ENCODE data around the gene FAM200A.

Gene FAM200A

DNA sequence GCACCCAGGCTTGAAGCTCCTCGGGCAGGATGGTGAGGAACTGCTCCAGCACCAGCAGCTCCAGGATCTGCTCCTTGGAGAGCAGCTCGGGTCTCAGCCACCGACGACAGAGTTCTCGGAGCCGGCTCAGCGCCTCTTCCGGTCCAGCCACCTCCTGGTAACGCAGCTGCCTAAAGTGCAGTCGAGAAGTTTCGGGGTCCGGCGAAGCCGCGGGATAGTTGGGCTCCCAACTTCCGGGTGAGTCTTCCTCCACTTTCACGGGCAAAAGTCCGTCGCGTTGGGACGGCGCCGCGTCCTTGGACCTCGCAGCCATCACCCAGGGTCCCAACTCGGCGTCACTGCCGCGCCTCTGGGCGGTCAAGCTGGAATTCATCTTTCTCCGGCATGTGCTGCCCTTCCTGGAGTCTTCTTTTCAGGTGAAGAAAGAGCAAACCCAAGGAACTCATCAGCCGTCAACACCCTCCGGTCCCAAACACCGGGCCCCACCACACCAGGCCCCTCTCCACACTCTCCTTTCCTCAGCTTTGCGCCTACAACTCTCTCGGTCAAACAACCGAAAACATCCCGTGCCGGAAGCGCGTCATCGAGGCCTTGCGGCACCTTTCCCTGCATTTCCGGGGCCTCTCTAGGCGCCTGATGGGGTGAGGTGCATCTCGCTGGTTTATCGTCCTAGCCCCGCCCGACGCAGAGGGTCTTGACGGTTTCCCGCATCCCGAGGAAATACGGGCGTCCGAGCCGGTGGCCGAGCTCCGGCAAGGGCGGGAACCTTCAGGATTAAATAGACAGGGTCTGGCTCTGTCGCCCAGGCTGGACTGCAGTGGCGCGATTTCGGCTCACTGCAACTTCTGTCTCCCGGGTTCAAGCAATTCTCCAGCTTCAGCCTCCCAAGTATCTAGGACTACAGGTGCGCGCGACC, 51.9 kb downstream of the FAM200A start, which contains the start of gene ZNF394:
TSS of gene ZNF394 (minus strand) at position 561 of the 916 bp plus-strand sequence. CDS start at position 373, 188 bp downstream.
- peak; percentile 83 for DNase-seq

DNA sequence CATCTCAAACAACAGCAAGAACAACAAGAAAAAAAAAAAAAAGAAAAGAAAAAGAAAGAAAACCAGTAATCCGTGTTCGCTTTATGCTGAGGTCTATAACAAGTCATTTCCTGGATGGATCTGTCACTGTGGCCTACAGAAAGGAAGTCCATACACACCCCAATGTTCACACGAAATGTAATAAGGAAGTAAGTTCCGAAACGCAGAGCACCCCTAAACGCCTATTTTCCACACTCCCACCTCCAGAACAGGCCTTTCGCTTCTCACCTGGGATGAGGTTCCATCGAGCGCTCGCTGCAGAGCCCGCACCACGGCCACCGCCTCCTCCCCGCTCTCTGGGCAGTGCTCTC, 52.6 kb downstream of the FAM200A start:
- DNase-seq: no peak

DNA sequence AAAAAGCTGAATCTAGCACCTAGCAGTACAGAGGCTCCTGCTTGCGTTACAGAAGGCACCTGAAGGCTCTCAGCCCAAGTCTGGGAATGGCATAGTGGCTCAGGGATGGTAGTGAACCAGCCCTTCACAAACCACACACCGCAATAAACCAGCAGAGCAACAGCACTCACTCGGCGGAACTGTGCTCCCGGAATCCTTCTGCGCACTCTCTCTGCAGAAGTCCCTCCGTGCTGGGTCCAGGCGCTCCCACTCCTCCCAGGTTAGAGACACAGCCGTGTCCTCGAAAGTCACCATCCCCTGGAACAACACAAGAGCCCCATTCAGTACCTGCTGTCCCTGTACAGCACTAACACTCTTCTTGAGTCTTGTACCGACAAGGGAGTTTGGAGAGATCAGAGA, 53.4 kb downstream of the FAM200A start:
- DNase-seq: no peak

DNA sequence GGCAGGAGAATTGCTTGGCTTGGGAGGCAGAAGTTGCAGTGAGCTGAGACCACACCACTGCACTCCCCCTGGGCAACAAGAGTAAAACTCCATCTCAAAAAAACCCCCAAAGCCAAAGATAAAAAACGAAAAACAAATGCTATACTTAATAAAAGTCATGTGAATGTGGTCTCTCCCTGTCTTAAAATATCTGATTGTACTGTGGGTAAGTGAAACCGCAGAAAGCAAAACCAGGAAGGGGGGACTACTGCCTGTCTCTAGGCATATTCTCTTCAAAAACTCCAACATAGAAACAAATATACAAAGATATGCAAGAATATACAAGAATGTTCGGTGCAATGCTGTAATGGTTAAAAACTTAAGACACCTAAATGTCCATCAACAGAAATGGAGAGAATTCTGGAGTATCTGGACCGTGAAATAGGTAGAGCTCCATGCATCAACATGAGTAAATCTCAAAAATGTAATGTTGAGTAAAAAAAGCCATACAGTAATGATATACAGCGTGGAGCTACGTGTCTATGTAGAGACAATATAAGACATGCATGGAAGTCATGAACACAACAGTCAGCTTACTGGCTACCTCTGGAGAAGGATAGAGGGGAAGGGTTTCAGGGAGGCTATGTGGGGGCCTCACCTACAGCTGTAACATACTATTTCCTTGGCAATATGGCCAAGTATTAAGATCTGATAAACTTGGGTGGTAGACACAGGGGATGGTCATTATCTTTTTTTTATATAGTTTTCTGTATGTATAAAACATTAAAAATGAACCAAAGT, 54.0 kb downstream of the FAM200A start:
- no peak for DNase-seq

Measured in T-helper 9 cell (primary cell).